NCI-H446 (cell line): ENCODE data around the gene ZNF511.

Experiments
- DNase-seq, 2 experiments: peaks; one replicate each; lab custom pipeline; 2025; lab: John Stamatoyannopoulos, UW

ZNF511 gene

GRCh38 chr10:133353988-133354605 is 45.4 kb downstream of the ZNF511 start:
- no peak for DNase-seq

- DNase-seq, result no peak
These were observed 46.0 kb downstream of the ZNF511 start for GRCh38 chr10:133354672-133355240.

GRCh38 chr10:133355266-133355665 is 46.6 kb downstream of the ZNF511 start:
- no peak for DNase-seq

GRCh38 chr10:133355991-133356390 is 47.3 kb downstream of the ZNF511 start:
- no peak for DNase-seq

GRCh38 chr10:133356549-133357284 is 48.0 kb downstream of the ZNF511 start:
- DNase-seq, result no peak

GRCh38 chr10:133357285-133358161 is 48.8 kb downstream of the ZNF511 start, which contains the start of gene FUOM:
FUOM (minus strand) TSS chr10:133358019; CDS start chr10:133358007, 12 bp downstream.
- DNase-seq, result peak in 1 of 2 experiments; percentile 31

- no peak for DNase-seq
These were observed 49.6 kb downstream of the ZNF511 start for GRCh38 chr10:133358162-133358924.

GRCh38 chr10:133358925-133359310 is 50.2 kb downstream of the ZNF511 start:
- no peak for DNase-seq

GRCh38 chr10:133359554-133359971 is 50.8 kb downstream of the ZNF511 start:
- no peak for DNase-seq

- no peak for DNase-seq
These were observed 51.4 kb downstream of the ZNF511 start for GRCh38 chr10:133359972-133360610.

GRCh38 chr10:133361227-133361626 is 52.5 kb downstream of the ZNF511 start:
- no peak for DNase-seq

GRCh38 chr10:133361773-133362441 is 53.2 kb downstream of the ZNF511 start:
- no peak for DNase-seq
